Vagina (tissue), 2 donors: ENCODE measurements around the gene ZNF358.

Source experiments
- CTCF ChIP-seq, 3 experiments: fragments of 450-650 bp in 2 of 3; fragments of 200-600 bp in 1 of 3; sonication (generic) in 1 of 3; IDR thresholded peaks; one replicate each; pipeline ENCODE4 v1.5.1; 2017 to 2019; ENCODE audit warnings: antibody characterized with exemption in 3 of 3, mild to moderate bottlenecking in 2 of 3, moderate library complexity in 2 of 3
- POLR2A ChIP-seq, 2 donors: fragments of 450-650 bp; IDR thresholded peaks; one replicate each; pipeline ENCODE4 v1.6.1; 2017; ENCODE audit warnings: antibody characterized with exemption in 2 of 2, mild to moderate bottlenecking in 2 of 2, moderate library complexity in 2 of 2
- POLR2AphosphoS5 ChIP-seq, 2 donors: sonication (generic); formaldehyde crosslinking; IDR thresholded peaks; one replicate each; pipeline ENCODE4 v1.9.0; 2017; ENCODE audit warnings: antibody characterized with exemption in 2 of 2, mild to moderate bottlenecking in 2 of 2, low read depth in 1 of 2; ENCODE audit not compliant: insufficient read depth in 1 of 2

- no peak for TF ChIP-seq CTCF (IDR thresholded peaks at IDR 0.05)
- TF ChIP-seq POLR2AphosphoS5 (IDR thresholded peaks at IDR 0.05; ENCODE audit: insufficient read depth in 1 of 2, low read depth in 1 of 2), result no peak
- no peak for TF ChIP-seq POLR2A (IDR thresholded peaks at IDR 0.05)
Measured at GRCh38 chr19:7526059-7526929, 10.4 kb downstream of the ZNF358 start.
